HG02852 (cell line): Measurements from ENCODE around the gene CNPPD1.

Experiments used
- ATAC-seq: cut with Tn5 transposase; IDR thresholded peaks from one replicate; pipeline ENCODE4 v1.9.1; 2021; ENCODE audit warnings: mild to moderate bottlenecking, moderate library complexity; ENCODE audit not compliant: unreplicated experiment

The CNPPD1 gene

DNA sequence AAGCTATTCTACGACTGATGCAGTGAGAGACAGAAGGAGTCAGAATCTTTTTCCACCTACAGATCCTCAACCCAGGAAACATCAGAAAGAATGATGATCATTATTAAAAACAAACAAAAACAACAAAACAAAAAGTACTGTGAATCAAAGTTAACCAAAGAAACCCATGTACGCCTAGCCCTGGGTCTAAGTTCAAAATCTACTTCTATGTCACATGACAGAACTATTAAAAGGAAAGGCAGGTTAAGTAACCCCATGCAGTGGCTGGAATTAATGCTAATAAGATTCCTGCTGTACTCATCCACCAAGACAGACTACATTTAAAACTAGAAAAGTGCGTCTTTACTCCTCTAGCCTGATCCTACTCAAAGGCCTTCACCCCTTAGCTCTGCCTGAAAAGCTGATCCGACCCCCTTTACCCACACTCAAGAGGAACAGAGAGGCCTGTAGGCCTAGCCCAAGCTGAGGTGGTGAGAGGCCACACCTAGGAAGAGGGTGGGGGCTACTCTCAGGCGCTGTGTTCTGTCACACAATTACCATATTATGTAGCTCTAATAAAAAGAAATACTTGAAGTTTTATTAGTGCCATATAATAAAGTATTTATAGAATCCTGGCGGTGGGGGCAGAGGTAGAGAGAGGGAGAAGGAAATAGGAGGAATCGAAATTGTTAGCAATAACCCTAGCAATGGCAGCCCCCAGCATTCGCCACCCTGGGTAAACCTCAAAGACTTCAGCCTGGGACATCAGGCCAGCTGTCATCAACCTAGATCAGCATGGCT, 53.2 kb downstream of the CNPPD1 start:
- ATAC-seq: no peak

DNA sequence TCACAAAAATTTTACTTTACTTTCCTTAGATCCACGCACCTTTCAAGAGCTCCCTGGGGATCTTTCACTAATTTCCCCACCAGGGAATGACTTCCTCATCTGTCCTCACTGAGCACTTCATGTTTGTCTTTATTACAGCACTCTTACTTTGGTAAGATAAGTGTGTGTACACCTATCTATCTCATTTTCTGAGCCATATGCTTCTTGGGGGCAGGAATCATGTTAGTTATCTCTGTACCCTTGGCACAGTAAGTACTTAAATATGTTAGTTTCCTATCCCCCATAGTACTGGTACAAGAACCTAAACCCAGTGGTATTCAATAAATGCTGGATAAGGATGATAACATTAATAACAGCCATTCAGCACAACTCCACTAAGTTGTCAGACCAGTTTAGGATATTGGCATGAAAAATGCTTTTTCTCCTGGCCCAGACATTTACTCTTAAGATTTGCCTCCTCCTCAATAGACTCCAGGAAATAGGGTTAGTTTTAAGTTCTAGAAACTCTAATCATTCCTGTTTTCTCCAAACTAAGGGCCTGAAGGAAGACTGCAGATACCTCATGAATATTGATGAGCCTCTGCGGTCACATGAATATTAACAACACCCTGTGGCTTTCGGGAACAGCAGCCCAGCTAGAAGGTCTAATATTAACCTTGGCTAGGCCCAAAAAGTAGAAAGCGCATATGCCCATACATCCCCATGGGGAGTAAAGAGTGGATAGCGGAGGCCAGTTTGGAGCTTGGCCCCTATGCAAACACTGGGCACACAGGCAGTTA, 54.3 kb downstream of the CNPPD1 start:
- ATAC-seq: no peak
